Ishikawa (cell line): Measurements from ENCODE around the gene NXNL2.

Experiments
- CEBPB ChIP-seq: IDR thresholded peaks from 2 replicates; pipeline ENCODE4 v1.6.1; 2012
- CREB1 ChIP-seq: IDR thresholded peaks from 2 replicates; pipeline ENCODE4 v1.6.1; 2012; ENCODE audit warnings: low read depth
- EGR1 ChIP-seq: IDR thresholded peaks from 2 replicates; pipeline ENCODE4 v1.6.1; 2012
- EP300 ChIP-seq: IDR thresholded peaks from 2 replicates; pipeline ENCODE4 v1.6.1; 2012; ENCODE audit warnings: borderline replicate concordance
- FOXM1 ChIP-seq: IDR thresholded peaks from 2 replicates; pipeline ENCODE4 v1.6.1; 2012; ENCODE audit warnings: low read depth, borderline replicate concordance
- NFIC ChIP-seq: IDR thresholded peaks from 2 replicates; pipeline ENCODE4 v1.6.1; 2012
- RAD21 ChIP-seq: IDR thresholded peaks from 2 replicates; pipeline ENCODE4 v1.6.1; 2012; ENCODE audit warnings: low read depth
- TAF1 ChIP-seq: IDR thresholded peaks from 2 replicates; pipeline ENCODE4 v1.6.1; 2012; ENCODE audit warnings: low read depth, mild to moderate bottlenecking
- TCF12 ChIP-seq: IDR thresholded peaks from 2 replicates; pipeline ENCODE4 v1.6.1; 2012; ENCODE audit warnings: low read depth
- TEAD4 ChIP-seq: IDR thresholded peaks from 2 replicates; pipeline ENCODE4 v1.6.1; 2012
- YY1 ChIP-seq: IDR thresholded peaks from 2 replicates; pipeline ENCODE4 v1.6.1; 2012; ENCODE audit warnings: low read depth
- ZBTB7A ChIP-seq: IDR thresholded peaks from 2 replicates; pipeline ENCODE4 v1.6.1; 2012; ENCODE audit warnings: low read depth
- TF ChIP-seq, protein P1 (sequence below): IDR thresholded peaks from 2 replicates; pipeline ENCODE4 v1.6.1; 2012
- TF ChIP-seq, protein P2 (sequence below): IDR thresholded peaks from 2 replicates; pipeline ENCODE4 v1.6.1; 2012
- TF ChIP-seq, protein P3 (sequence below): IDR thresholded peaks from 2 replicates; pipeline ENCODE4 v1.6.1; 2012; ENCODE audit warnings: low read depth, mild to moderate bottlenecking

NXNL2 gene

DNA sequence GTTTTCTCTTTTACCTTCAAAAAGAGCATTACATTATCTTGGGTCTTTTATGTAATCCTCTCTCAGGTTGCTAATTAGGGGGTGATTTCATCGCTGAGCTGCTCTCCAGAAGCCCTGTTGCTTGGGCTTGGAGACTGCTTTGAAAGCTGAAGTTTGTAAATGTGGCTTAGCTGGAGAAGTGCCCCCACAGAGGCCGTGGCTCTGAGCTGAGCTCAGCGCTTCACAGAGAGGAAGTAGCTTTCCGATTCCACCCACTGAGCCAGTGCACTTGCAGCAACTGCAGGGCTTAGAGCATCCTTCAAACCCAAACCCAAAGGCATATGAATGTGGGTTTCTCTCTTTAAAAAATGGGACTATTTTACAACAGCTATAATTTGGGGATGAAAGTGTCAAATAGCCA is 13.7 kb upstream of the NXNL2 start:
- TF ChIP-seq NFIC (no peak), FOXM1 (no peak), EGR1 (no peak), YY1 (no peak), EP300 (no peak), CEBPB (no peak), ZBTB7A (no peak)
- TF ChIP-seq, protein P1, sequence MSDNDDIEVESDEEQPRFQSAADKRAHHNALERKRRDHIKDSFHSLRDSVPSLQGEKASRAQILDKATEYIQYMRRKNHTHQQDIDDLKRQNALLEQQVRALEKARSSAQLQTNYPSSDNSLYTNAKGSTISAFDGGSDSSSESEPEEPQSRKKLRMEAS = no peak
- TF ChIP-seq, protein P2, sequence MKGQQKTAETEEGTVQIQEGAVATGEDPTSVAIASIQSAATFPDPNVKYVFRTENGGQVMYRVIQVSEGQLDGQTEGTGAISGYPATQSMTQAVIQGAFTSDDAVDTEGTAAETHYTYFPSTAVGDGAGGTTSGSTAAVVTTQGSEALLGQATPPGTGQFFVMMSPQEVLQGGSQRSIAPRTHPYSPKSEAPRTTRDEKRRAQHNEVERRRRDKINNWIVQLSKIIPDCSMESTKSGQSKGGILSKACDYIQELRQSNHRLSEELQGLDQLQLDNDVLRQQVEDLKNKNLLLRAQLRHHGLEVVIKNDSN = no peak
- TF ChIP-seq, protein P3, sequence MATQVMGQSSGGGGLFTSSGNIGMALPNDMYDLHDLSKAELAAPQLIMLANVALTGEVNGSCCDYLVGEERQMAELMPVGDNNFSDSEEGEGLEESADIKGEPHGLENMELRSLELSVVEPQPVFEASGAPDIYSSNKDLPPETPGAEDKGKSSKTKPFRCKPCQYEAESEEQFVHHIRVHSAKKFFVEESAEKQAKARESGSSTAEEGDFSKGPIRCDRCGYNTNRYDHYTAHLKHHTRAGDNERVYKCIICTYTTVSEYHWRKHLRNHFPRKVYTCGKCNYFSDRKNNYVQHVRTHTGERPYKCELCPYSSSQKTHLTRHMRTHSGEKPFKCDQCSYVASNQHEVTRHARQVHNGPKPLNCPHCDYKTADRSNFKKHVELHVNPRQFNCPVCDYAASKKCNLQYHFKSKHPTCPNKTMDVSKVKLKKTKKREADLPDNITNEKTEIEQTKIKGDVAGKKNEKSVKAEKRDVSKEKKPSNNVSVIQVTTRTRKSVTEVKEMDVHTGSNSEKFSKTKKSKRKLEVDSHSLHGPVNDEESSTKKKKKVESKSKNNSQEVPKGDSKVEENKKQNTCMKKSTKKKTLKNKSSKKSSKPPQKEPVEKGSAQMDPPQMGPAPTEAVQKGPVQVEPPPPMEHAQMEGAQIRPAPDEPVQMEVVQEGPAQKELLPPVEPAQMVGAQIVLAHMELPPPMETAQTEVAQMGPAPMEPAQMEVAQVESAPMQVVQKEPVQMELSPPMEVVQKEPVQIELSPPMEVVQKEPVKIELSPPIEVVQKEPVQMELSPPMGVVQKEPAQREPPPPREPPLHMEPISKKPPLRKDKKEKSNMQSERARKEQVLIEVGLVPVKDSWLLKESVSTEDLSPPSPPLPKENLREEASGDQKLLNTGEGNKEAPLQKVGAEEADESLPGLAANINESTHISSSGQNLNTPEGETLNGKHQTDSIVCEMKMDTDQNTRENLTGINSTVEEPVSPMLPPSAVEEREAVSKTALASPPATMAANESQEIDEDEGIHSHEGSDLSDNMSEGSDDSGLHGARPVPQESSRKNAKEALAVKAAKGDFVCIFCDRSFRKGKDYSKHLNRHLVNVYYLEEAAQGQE = no peak

DNA sequence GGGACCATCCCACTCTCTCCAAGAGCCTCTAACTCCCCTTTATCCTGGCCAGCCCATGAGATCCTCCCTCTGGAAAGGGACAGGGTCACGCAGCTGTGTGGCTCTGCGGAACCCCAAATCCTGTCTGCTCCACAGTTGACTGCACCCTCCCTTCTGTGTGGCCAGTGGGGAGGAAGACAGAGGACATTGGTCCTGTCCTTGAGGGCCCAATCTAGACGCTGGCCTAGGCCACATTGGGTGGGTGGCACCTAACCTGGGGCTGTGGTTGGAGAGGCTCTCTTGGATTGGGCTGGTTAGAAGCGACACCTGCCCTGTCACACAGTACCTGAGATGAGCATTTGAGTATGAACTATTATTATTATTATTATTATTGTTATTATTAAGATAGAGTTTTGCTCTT is 12.6 kb upstream of the NXNL2 start:
- TF ChIP-seq CREB1 = no peak
- TF ChIP-seq CEBPB = no peak
- no peak for TF ChIP-seq FOXM1
- TF ChIP-seq YY1 = no peak
- TF ChIP-seq, protein P1 = no peak
- no peak for TF ChIP-seq TAF1
- TF ChIP-seq ZBTB7A = no peak
- no peak for TF ChIP-seq NFIC
- no peak for TF ChIP-seq TEAD4
- no peak for TF ChIP-seq EP300

DNA sequence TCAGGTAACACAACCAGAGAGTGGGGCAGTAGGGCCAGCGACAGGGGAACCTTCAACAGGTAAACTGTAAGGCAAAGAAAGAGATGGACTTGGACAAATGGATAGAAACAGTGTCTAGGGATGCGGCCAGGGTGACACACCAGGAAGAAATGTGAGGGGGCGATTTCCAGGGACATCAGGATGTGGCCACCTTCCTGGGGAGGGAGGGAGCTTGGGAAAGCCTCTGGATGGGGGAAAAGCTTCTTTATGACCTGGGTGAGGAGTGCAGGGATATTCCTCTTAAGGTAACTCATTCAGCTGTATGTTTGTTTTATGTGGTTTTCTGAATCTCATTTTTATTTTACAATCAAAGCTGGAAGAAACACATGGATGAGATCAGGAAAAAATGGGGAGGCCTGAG is 11.9 kb upstream of the NXNL2 start:
- TF ChIP-seq RAD21 (no peak), NFIC (no peak), CREB1 (no peak), CEBPB (no peak), EP300 (no peak), FOXM1 (no peak), TEAD4 (no peak), YY1 (no peak), TAF1 (no peak), ZBTB7A (no peak), TCF12 (no peak), EGR1 (no peak)
- TF ChIP-seq, protein P3 = no peak
- TF ChIP-seq, protein P2 = no peak
- TF ChIP-seq, protein P1 = no peak

DNA sequence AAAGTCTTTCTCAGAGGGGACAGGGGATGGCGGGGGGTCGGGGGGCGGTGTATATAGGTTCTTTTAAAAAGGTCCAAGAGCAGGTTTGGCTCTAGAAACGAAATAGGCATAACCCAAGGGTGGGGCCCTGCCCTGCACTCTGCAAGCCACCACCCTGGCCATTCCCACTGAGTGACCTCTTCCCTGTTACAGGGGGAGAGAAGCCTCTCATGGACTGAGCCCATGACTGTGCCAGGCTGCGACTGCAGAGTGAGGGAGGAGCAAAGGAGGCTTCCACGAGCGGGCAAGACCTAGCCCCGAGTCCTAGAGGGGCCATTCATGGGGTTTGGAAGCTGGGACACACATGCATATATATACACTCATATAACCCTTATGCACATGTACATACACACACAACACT is 10.1 kb upstream of the NXNL2 start:
- no peak for TF ChIP-seq TEAD4

DNA sequence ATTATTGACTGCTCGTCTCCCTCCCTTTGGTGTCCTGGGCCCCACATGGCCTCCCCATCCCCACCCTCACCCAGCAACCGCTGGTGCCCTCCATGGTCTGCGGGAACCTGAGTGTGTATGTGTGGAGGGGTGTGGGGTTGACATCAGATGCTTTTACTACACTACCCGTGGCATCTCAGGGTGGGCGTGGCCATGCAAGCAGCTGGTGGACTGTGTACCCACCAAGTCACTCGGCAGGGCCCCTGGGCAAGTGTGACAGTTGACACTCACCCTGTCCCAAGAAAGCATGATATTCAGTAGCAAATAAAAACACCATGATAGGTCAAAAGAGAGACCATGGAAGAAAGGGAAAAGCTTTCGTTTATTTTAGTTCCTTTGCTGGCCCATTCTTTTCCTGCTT is 7.4 kb upstream of the NXNL2 start:
- TF ChIP-seq FOXM1 (no peak), EGR1 (no peak), TEAD4 (no peak)
- TF ChIP-seq, protein P2 = no peak
- TF ChIP-seq, protein P3 = no peak
- TF ChIP-seq, protein P1 = no peak
